Breast epithelium (tissue), 3 donors: ENCODE measurements around the gene NRCAM.

Experiments used
- POLR2A ChIP-seq: fragments of 450-650 bp; IDR thresholded peaks from one replicate; pipeline ENCODE4 v1.6.1; 2016; ENCODE audit warnings: antibody characterized with exemption, mild to moderate bottlenecking, moderate library complexity
- POLR2AphosphoS5 ChIP-seq, 3 donors: sonication (generic); formaldehyde crosslinking; IDR thresholded peaks; one replicate each; pipeline ENCODE4 v1.6.1; 2017; ENCODE audit warnings: antibody characterized with exemption in 3 of 3
- TF ChIP-seq, protein P1 (sequence below), 3 donors: fragments of 450-650 bp; IDR thresholded peaks; one replicate each; pipeline ENCODE4 v1.5.1; 2016 to 2017; ENCODE audit warnings: antibody characterized with exemption in 3 of 3, mild to moderate bottlenecking in 3 of 3, moderate library complexity in 3 of 3

DNA sequence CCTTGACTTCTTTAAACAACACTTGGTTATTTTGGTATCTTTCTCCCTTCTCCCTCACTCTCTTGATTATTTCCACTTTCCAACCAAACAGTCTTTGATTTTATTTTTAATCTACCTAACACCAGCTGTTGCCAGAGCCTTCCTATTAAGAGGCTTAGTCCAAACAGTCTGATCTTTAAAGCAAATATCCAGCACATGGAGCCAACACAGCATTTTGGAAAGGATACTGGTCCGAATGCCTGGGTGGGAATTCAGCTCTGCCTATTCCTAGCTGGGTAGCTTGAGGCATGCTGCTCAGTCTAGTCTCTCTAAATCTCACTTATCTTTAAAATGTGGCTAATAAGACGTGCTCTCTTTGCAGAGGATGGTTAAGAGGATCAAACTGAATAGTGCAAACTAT lies 129.3 kb downstream of the NRCAM start:
- TF ChIP-seq, protein P1, sequence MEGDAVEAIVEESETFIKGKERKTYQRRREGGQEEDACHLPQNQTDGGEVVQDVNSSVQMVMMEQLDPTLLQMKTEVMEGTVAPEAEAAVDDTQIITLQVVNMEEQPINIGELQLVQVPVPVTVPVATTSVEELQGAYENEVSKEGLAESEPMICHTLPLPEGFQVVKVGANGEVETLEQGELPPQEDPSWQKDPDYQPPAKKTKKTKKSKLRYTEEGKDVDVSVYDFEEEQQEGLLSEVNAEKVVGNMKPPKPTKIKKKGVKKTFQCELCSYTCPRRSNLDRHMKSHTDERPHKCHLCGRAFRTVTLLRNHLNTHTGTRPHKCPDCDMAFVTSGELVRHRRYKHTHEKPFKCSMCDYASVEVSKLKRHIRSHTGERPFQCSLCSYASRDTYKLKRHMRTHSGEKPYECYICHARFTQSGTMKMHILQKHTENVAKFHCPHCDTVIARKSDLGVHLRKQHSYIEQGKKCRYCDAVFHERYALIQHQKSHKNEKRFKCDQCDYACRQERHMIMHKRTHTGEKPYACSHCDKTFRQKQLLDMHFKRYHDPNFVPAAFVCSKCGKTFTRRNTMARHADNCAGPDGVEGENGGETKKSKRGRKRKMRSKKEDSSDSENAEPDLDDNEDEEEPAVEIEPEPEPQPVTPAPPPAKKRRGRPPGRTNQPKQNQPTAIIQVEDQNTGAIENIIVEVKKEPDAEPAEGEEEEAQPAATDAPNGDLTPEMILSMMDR (IDR thresholded peaks at IDR 0.05) = no peak
- TF ChIP-seq POLR2A (no peak), POLR2AphosphoS5 (IDR thresholded peaks at IDR 0.05) (no peak)
